HG03108 (cell line): ENCODE results near the gene PCDHGA5.
"Not testable (repeated sequence)": the region's sequence is repeated elsewhere in the genome, so short reads cannot be mapped to it uniquely, and the experiment has no call there.

ENCODE experiments used
- ATAC-seq: cut with Tn5 transposase; IDR thresholded peaks from one replicate; pipeline ENCODE4 v1.9.1; 2021; ENCODE audit warnings: moderate library complexity; ENCODE audit not compliant: unreplicated experiment

PCDHGA5 gene

GRCh38 chr5:141384471-141385267 lies 20.7 kb downstream of the PCDHGA5 start:
- ATAC-seq, result no peak

- not testable (repeated sequence) for ATAC-seq
These were observed 23.8 kb downstream of the PCDHGA5 start, which contains the start of gene PCDHGB4 for GRCh38 chr5:141387557-141388311. PCDHGB4 (plus strand) TSS chr5:141387698; CDS start chr5:141387885, 187 bp downstream.

- ATAC-seq, result no peak
These were observed 24.7 kb downstream of the PCDHGA5 start for GRCh38 chr5:141388661-141389060.

- ATAC-seq, result no peak
These were observed 25.4 kb downstream of the PCDHGA5 start for GRCh38 chr5:141389153-141390042.

- no peak for ATAC-seq
These were observed 28.7 kb downstream of the PCDHGA5 start, which contains the start of gene PCDHGA8 for GRCh38 chr5:141392429-141393198. PCDHGA8 (plus strand) TSS chr5:141392633; CDS start chr5:141392814, 181 bp downstream.

GRCh38 chr5:141393267-141393666 lies 29.3 kb downstream of the PCDHGA5 start:
- ATAC-seq, result no peak

- not testable (repeated sequence) for ATAC-seq
These were observed 30.6 kb downstream of the PCDHGA5 start for GRCh38 chr5:141394401-141395187.

GRCh38 chr5:141397756-141398551 lies 34.0 kb downstream of the PCDHGA5 start, which contains the start of gene PCDHGB5:
PCDHGB5 (plus strand) TSS chr5:141397947; CDS start chr5:141398128, 181 bp downstream.
- peak; percentile 84 for ATAC-seq

GRCh38 chr5:141398608-141399007 lies 34.6 kb downstream of the PCDHGA5 start:
- no peak for ATAC-seq

- ATAC-seq, result no peak
These were observed 35.7 kb downstream of the PCDHGA5 start for GRCh38 chr5:141399555-141400258.

GRCh38 chr5:141402553-141403243 lies 38.7 kb downstream of the PCDHGA5 start, which contains the start of gene PCDHGA9:
PCDHGA9 (plus strand) TSS chr5:141402778; CDS start chr5:141402953, 175 bp downstream.
- ATAC-seq, result no peak

GRCh38 chr5:141403387-141403786 lies 39.4 kb downstream of the PCDHGA5 start:
- no peak for ATAC-seq

- ATAC-seq, result peak; percentile 59
These were observed 44.0 kb downstream of the PCDHGA5 start, which contains the start of gene PCDHGB6 for GRCh38 chr5:141407790-141408505. PCDHGB6 (plus strand) TSS chr5:141408021; CDS start chr5:141408203, 182 bp downstream.

GRCh38 chr5:141409598-141410306 lies 45.8 kb downstream of the PCDHGA5 start:
- no peak for ATAC-seq

- no peak for ATAC-seq
These were observed 47.6 kb downstream of the PCDHGA5 start for GRCh38 chr5:141411575-141411974.
